ENCODE results near the gene CCDC188.

The CCDC188 gene

GRCh38 chr22:20174785-20175596 is 24.1 kb upstream of the CCDC188 start:
- no peak for TF ChIP-seq CTCF (IDR thresholded peaks at IDR 0.05; ENCODE audit: low read depth, low read length, poor library complexity, severe bottlenecking)
- no peak for TF ChIP-seq EZH2phosphoT487 (IDR thresholded peaks at IDR 0.05; ENCODE audit: borderline replicate concordance, low read length)
- H3K4me2 ChIP-seq (ENCODE audit: low read length) = no peak overlapping the region

GRCh38 chr22:20173772-20174171 is 22.9 kb upstream of the CCDC188 start:
- Histone ChIP-seq H3F3A (ENCODE audit: control insufficient read depth, insufficient read depth) (no peaks in the 10 kb centered on the region), H3K27me3 (ENCODE audit: control insufficient read depth, low read length) (no peaks in the 10 kb centered on the region), H3K36me3 (ENCODE audit: control insufficient read depth, low read length) (no peaks in the 10 kb centered on the region), H3K4me3 (ENCODE audit: low read length) (no peak overlapping the region), H3K27ac (ENCODE audit: low read depth, low read length) (no peak overlapping the region), H3K4me1 (ENCODE audit: control insufficient read depth, low read length) (no peaks in the 10 kb centered on the region), H3K9me3 (ENCODE audit: control insufficient read depth, insufficient read depth, low read length) (no peaks in the 10 kb centered on the region), H3K9me2 (replicated peaks; ENCODE audit: control insufficient read depth, low read length) (no peaks in the 10 kb centered on the region), H3K4me2 (ENCODE audit: low read length) (no peak overlapping the region), H3K79me2 (ENCODE audit: control insufficient read depth, low read length) (no peaks in the 10 kb centered on the region), H4K20me1 (ENCODE audit: control insufficient read depth, insufficient read depth, low read depth, low read length) (no peaks in the 10 kb centered on the region)
- TF ChIP-seq EZH2phosphoT487 (IDR thresholded peaks at IDR 0.05; ENCODE audit: borderline replicate concordance, low read length) = no peak
- TF ChIP-seq CTCF (IDR thresholded peaks at IDR 0.05; ENCODE audit: low read depth, low read length, poor library complexity, severe bottlenecking) = no peak

More at GRCh38 chr22:20174785-20175596, 24.1 kb upstream of the CCDC188 start:
- Histone ChIP-seq H3K9me2 (replicated peaks; ENCODE audit: control insufficient read depth, low read length) (no peaks in the 10 kb centered on the region), H3K27ac (ENCODE audit: low read depth, low read length) (no peak overlapping the region), H3K4me1 (ENCODE audit: control insufficient read depth, low read length) (no peaks in the 10 kb centered on the region), H3K27me3 (ENCODE audit: control insufficient read depth, low read length) (no peaks in the 10 kb centered on the region), H4K20me1 (ENCODE audit: control insufficient read depth, insufficient read depth, low read depth, low read length) (no peaks in the 10 kb centered on the region), H3K9me3 (ENCODE audit: control insufficient read depth, insufficient read depth, low read length) (no peaks in the 10 kb centered on the region), H3F3A (ENCODE audit: control insufficient read depth, insufficient read depth) (no peaks in the 10 kb centered on the region), H3K4me3 (ENCODE audit: low read length) (no peak overlapping the region), H3K36me3 (ENCODE audit: control insufficient read depth, low read length) (no peaks in the 10 kb centered on the region), H3K79me2 (ENCODE audit: control insufficient read depth, low read length) (no peaks in the 10 kb centered on the region)

GRCh38 chr22:20173246-20173645 is 22.4 kb upstream of the CCDC188 start:
- no peaks in the 10 kb centered on the region for H3K9me3 ChIP-seq (ENCODE audit: control insufficient read depth, insufficient read depth, low read length)
- no peaks in the 10 kb centered on the region for H3K79me2 ChIP-seq (ENCODE audit: control insufficient read depth, low read length)
- no peaks in the 10 kb centered on the region for H3F3A ChIP-seq (ENCODE audit: control insufficient read depth, insufficient read depth)
- no peaks in the 10 kb centered on the region for H3K9me2 ChIP-seq (replicated peaks; ENCODE audit: control insufficient read depth, low read length)
- no peaks in the 10 kb centered on the region for H3K27me3 ChIP-seq (ENCODE audit: control insufficient read depth, low read length)
- H3K36me3 ChIP-seq (ENCODE audit: control insufficient read depth, low read length) = no peaks in the 10 kb centered on the region
- no peak overlapping the region for H3K27ac ChIP-seq (ENCODE audit: low read depth, low read length)
- TF ChIP-seq CTCF (IDR thresholded peaks at IDR 0.05; ENCODE audit: low read depth, low read length, poor library complexity, severe bottlenecking) (no peak), EZH2phosphoT487 (IDR thresholded peaks at IDR 0.05; ENCODE audit: borderline replicate concordance, low read length) (no peak)
- no peak overlapping the region for H3K4me2 ChIP-seq (ENCODE audit: low read length)
- no peaks in the 10 kb centered on the region for H4K20me1 ChIP-seq (ENCODE audit: control insufficient read depth, insufficient read depth, low read depth, low read length)
- no peak overlapping the region for H3K4me3 ChIP-seq (ENCODE audit: low read length)
- H3K4me1 ChIP-seq (ENCODE audit: control insufficient read depth, low read length) = no peaks in the 10 kb centered on the region

Data from DOHH2 (cell line).